Transverse colon (tissue), 4 donors: Measurements from ENCODE around the gene KCNG4. TPM values are rescaled to one million over a fixed set of nuclear protein-coding genes. Genes with fewer than 3 reads are reported as not detected.

Source experiments
- DNase-seq: peaks from one replicate; pipeline ENCODE4 v3.0.0-alpha.2; 2019
- H3K27ac ChIP-seq, 4 donors: fragments of 200-600 bp; sonication (generic); 2 replicates each; pipeline ENCODE4 v1.5.1; 2016 to 2018; ENCODE audit warnings: inconsistent platforms in 4 of 4
- H3K27me3 ChIP-seq: fragments of 200-600 bp; sonication (generic); 2 replicates; pipeline ENCODE4 v1.5.1; 2017; ENCODE audit warnings: inconsistent platforms
- H3K36me3 ChIP-seq, 4 donors: fragments of 200-600 bp; sonication (generic); 2 replicates each; pipeline ENCODE4 v1.5.1; 2017 to 2019; ENCODE audit warnings: inconsistent platforms in 4 of 4
- H3K4me1 ChIP-seq, 4 donors: fragments of 200-600 bp; sonication (generic); 2 replicates each; pipeline ENCODE4 v1.5.1; 2017 to 2020; ENCODE audit warnings: inconsistent platforms in 4 of 4
- H3K4me3 ChIP-seq, 4 donors: fragments of 200-600 bp; sonication (generic); 1 replicate in 1 of 4; 2 replicates in 3 of 4; pipeline versions ENCODE4 v1.5.1 to v1.6.1; 2017 to 2019; ENCODE audit warnings: inconsistent platforms in 4 of 4
- H3K9me3 ChIP-seq, 2 donors: fragments of 200-600 bp; sonication (generic); 2 replicates each; pipeline ENCODE4 v1.5.1; 2017 to 2019; ENCODE audit warnings: inconsistent platforms in 2 of 2
- EP300 ChIP-seq: sonication (generic); formaldehyde crosslinking; IDR thresholded peaks from one replicate; pipeline ENCODE4 v1.6.1; 2017; ENCODE audit warnings: antibody characterized with exemption, low read depth
- POLR2A ChIP-seq: fragments of 450-650 bp; IDR thresholded peaks from one replicate; pipeline ENCODE4 v1.6.1; 2016; ENCODE audit warnings: antibody characterized with exemption, mild to moderate bottlenecking, moderate library complexity
- POLR2AphosphoS5 ChIP-seq, 3 donors: sonication (generic); formaldehyde crosslinking; IDR thresholded peaks; one replicate each; pipeline ENCODE4 v1.6.1; 2016; ENCODE audit warnings: antibody characterized with exemption in 3 of 3
- WGBS, 2 donors: methylation state at CpG; one replicate each; pipeline ENCODE4 v1.1.5; 2018; ENCODE audit warnings: low coverage in 1 of 2; 5-methylcytosine and 5-hydroxymethylcytosine counted together
- in situ Hi-C, 4 donors: fragments of 200-750 bp; cut with MboI; loops; one replicate each; pipeline versions ENCODE4 v1.15.0 to v1.15.1; 2017; ENCODE audit warnings: low sequenced_read_pairs in 3 of 4, low pct_ligation_motif_present in 1 of 4, low pct_unique_long_range_greater_than_20kb in 1 of 4
- intact Hi-C: fragments of 100-400 bp; cut with DNase I; formaldehyde crosslinking; loops from one replicate; pipeline ENCODE4 v1.15.1; 2023; ENCODE audit warnings: low total_unique reads
- total RNA-seq, 4 donors: library from RNA; depleted of rRNA; stranded (reverse); fragments of >200 nt; gene quantifications; one replicate each; pipeline ENCODE4 v1.1.0, GENCODE V29; 2016
- TF ChIP-seq, protein P1 (sequence below), 5 experiments: fragments of 200-600 bp in 3 of 5; fragments of 450-650 bp in 2 of 5; sonication (generic) in 3 of 5; IDR thresholded peaks; 1 replicate in 2 of 5; 2 replicates in 3 of 5; pipeline ENCODE4 v1.5.1; 2016 to 2017; ENCODE audit warnings: antibody characterized with exemption in 5 of 5, inconsistent platforms in 3 of 5, mild to moderate bottlenecking in 2 of 5, moderate library complexity in 1 of 5

KCNG4 gene
- total RNA-seq, 4 donors from 2014 or later: not detected

DNA sequence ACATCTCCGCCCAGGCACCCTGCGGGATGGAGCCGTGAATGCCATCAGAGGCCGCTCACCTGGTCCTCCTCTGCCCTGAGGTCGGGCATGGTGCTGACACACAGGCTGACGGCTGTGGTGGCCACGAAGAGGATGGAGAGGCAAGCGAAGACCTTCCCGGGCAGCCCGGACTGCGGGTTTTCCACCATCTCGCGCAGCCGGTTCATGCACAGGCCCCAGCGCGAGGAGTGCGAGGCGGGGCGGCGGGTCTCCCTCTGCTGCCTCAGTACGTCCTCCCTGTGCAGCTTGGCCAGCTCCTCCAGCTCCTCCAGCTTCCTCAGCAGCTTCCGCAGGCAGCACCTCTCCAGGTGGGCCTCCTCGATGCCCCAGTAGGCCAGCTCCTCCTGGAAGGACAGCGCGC, 3.1 kb downstream of the KCNG4 start:
- no peak for DNase-seq
- Histone ChIP-seq H3K4me3 (no peak overlapping the region), H3K4me1 (peaks cover 0 to 4% (median 0%) of the 10 kb centered on the region in 4 donors), H3K36me3 (no peaks in the 10 kb centered on the region), H3K27ac (no peak overlapping the region), H3K9me3 (no peaks in the 10 kb centered on the region), H3K27me3 (peaks cover 7% of the 10 kb centered on the region)
- WGBS, 2 donors: 88 to 90% methylated on average over 4 to 24 of the region's 25 CpGs
- in situ Hi-C loops (no loop called here), intact Hi-C loops (no loop called here)
- no peak for TF ChIP-seq POLR2AphosphoS5 (IDR thresholded peaks at IDR 0.05)
- TF ChIP-seq, protein P1, sequence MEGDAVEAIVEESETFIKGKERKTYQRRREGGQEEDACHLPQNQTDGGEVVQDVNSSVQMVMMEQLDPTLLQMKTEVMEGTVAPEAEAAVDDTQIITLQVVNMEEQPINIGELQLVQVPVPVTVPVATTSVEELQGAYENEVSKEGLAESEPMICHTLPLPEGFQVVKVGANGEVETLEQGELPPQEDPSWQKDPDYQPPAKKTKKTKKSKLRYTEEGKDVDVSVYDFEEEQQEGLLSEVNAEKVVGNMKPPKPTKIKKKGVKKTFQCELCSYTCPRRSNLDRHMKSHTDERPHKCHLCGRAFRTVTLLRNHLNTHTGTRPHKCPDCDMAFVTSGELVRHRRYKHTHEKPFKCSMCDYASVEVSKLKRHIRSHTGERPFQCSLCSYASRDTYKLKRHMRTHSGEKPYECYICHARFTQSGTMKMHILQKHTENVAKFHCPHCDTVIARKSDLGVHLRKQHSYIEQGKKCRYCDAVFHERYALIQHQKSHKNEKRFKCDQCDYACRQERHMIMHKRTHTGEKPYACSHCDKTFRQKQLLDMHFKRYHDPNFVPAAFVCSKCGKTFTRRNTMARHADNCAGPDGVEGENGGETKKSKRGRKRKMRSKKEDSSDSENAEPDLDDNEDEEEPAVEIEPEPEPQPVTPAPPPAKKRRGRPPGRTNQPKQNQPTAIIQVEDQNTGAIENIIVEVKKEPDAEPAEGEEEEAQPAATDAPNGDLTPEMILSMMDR (IDR thresholded peaks at IDR 0.05): no peak
- TF ChIP-seq POLR2A: no peak
- no peak for TF ChIP-seq EP300

DNA sequence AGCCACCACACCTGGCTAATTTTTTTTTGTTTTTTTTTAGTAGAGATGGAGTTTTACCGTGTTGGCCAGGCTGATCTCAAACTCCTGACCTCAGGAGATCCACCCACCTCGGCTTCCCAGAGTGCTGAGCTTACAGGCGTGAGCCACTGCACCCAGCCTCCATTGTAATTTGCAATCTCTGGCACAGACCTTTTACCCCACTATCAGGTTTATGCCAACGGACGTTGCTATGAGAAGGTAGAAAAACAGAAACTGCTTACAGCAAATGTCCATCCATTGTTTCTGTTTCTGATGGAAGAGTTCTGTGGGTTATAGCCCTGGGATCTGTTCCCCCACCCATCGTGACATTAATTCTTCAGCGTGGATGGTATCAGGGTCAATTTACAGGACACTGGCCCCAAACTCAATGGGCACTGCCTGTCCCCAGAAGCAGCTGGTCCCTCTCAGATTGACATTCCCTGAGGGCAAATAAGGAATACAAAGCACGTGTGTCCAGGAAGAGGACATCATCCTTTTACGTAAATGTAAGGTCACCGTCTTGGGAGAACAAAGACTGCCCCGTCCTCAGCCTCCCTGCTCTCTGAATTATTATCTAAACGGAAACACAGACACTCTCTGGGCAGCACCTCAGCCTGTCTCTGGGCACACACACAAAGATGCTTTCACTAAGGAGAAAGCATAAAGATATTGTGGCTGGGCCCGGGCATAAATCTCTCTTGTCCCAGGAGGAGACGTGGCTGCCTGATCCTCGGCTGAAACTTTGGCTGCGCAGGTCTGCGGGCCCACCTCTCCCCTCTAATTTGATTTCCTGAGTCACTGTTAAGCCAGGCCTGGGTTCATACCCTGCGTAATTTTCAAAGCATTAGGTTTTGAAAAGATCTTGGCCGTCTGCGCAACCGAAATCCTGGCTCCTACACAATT, 5.2 kb downstream of the KCNG4 start:
- H3K27me3 ChIP-seq: no peaks in the 10 kb centered on the region
- no peak for TF ChIP-seq POLR2A
- no peak for TF ChIP-seq EP300
- TF ChIP-seq, protein P1 (IDR thresholded peaks at IDR 0.05): no peak
- TF ChIP-seq POLR2AphosphoS5 (IDR thresholded peaks at IDR 0.05): no peak
- intact Hi-C loops (no loop called here), in situ Hi-C loops (no loop called here)
- no peak for DNase-seq
- H3K27ac ChIP-seq: peak overlapping the region in 3 of 4 donors; percentile 16 to 36 (median 23)
- no peaks in the 10 kb centered on the region for H3K36me3 ChIP-seq
- H3K9me3 ChIP-seq: no peaks in the 10 kb centered on the region
- peaks cover 0 to 4% (median 0%) of the 10 kb centered on the region in 4 donors for H3K4me1 ChIP-seq
- 66 to 81% methylated on average over 9 to 21 of the region's 21 CpGs for WGBS, 2 donors
- H3K4me3 ChIP-seq: no peak overlapping the region

DNA sequence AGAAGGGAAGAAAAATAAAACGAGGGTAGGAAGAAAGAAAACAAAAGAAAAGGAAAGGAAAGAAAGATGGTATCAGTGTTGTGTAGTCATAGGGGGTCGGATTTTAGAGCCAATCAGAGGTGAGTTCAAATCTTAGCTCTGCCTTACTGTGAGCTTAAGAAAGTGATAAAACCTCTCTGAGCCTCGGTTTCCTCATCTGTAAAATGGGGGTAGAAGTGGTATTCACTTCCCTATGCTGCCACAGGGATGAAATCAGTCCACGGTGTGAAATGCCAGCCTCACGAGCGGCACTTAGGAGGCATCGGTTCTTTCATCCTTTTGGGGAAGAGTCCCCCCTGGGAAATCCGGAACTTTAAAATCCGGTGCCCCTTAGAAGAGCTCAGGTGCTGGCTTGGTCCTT, 6.1 kb downstream of the KCNG4 start:
- WGBS, 2 donors: 67 to 89% methylated on average over 5 to 9 of the region's 9 CpGs
- in situ Hi-C loops: no loop called here
- TF ChIP-seq POLR2A (no peak), POLR2AphosphoS5 (IDR thresholded peaks at IDR 0.05) (no peak), EP300 (no peak)
- TF ChIP-seq, protein P1 (IDR thresholded peaks at IDR 0.05): no peak

DNA sequence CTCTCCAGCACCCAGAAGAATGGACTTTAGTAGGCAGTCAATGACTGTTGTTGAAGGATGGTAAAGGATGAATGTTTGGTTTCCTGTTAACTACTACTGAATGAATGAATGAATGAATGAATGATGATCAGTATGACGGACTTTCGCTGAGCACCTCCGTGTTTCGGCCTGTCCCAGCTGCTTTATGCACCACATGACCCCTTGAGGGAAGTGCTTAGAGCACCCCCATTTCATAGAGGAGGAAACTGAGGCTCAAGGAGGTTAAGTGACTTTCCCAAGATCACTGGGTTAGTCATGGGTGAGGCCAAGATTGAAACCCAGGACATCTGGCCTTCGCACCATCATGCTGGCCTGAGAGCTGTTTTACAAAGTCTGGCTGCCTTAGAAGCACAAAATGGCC, 6.8 kb downstream of the KCNG4 start:
- Histone ChIP-seq H3K4me3 (no peak overlapping the region), H3K27ac (no peak overlapping the region), H3K36me3 (no peaks in the 10 kb centered on the region), H3K4me1 (peaks cover 0 to 12% (median 2%) of the 10 kb centered on the region in 4 donors), H3K27me3 (no peaks in the 10 kb centered on the region), H3K9me3 (no peaks in the 10 kb centered on the region)
- DNase-seq: no peak
- intact Hi-C loops: no loop called here
- WGBS, 2 donors: 80 to 95% methylated on average over 4 to 5 of the region's 5 CpGs
- in situ Hi-C loops: no loop called here
- TF ChIP-seq EP300: no peak
- TF ChIP-seq POLR2A: no peak

More for the DNA sequence above, 6.1 kb downstream of the KCNG4 start:
- H3K9me3 ChIP-seq: no peaks in the 10 kb centered on the region
- H3K27ac ChIP-seq: no peak overlapping the region
- DNase-seq: no peak
- intact Hi-C loops: no loop called here
- no peaks in the 10 kb centered on the region for H3K36me3 ChIP-seq
- H3K27me3 ChIP-seq: no peaks in the 10 kb centered on the region
- no peak overlapping the region for H3K4me3 ChIP-seq
- H3K4me1 ChIP-seq: peaks cover 0 to 4% (median 0%) of the 10 kb centered on the region in 4 donors
